ENCODE measurements around the gene ELOVL7. TPM values are rescaled to one million over a fixed set of nuclear protein-coding genes. Genes with fewer than 3 reads are reported as not detected.

ELOVL7 gene
- total RNA-seq, 1 experiment from 2014 or later: 20.0 TPM

- ChIA-PET RAD21 (ENCODE audit: low non-redundant PET in 1 of 2, low total read pairs in 2 of 2, uncharacterized antibody in 2 of 2, unreplicated experiment in 2 of 2) (no interaction called here), CTCF (no interaction called here), POLR2A (no interaction called here)
- no peak overlapping the region for H3K4me2 ChIP-seq (ENCODE audit: low read length)
- no TSS peak for BruUV-seq (replicated peaks)
- intact Hi-C loops (cut with micrococcal nuclease): no loop called here
- H3K9me2 ChIP-seq (ENCODE audit: insufficient read depth): no peaks in the 10 kb centered on the region
- no peak overlapping the region for H3K4me3 ChIP-seq (replicated peaks in 1 of 2; ENCODE audit: low read depth in 1 of 2, low read length in 2 of 2)
- H2AFZ ChIP-seq (ENCODE audit: low read depth, low read length, poor library complexity, severe bottlenecking): no peak overlapping the region
- no peak for ATAC-seq
- no peaks in the 10 kb centered on the region for H3K4me1 ChIP-seq (ENCODE audit: control insufficient read depth in 1 of 2, insufficient read depth in 2 of 2, low read length in 2 of 2)
- H3K27ac ChIP-seq (ENCODE audit: low read depth, low read length): no peak overlapping the region
- H3K79me2 ChIP-seq (ENCODE audit: insufficient read depth, low read length): peaks cover 12% of the 10 kb centered on the region
- no peaks in the 10 kb centered on the region for H4K20me1 ChIP-seq (ENCODE audit: insufficient read depth)
- DNase-seq (ENCODE audit: low read depth, low spot score): no peak
- H3K36me3 ChIP-seq (ENCODE audit: control insufficient read depth in 1 of 2, insufficient read depth in 2 of 2, low read length in 2 of 2): no peaks in the 10 kb centered on the region
- no peak overlapping the region for H3K9ac ChIP-seq (ENCODE audit: low read length)
- TF ChIP-seq ELF1 (IDR thresholded peaks at IDR 0.05; ENCODE audit: borderline replicate concordance, low read depth) (no peak), POLR2A (IDR thresholded peaks at IDR 0.05; ENCODE audit: borderline replicate concordance, extremely low read depth, insufficient read depth, insufficient read length) (no peak), EGR1 (IDR thresholded peaks at IDR 0.05; ENCODE audit: low read depth) (no peak), EZH2phosphoT487 (IDR thresholded peaks at IDR 0.05; ENCODE audit: borderline replicate concordance) (no peak), TCF7L2 (IDR thresholded peaks at IDR 0.05; ENCODE audit: borderline replicate concordance, extremely low read depth, insufficient read depth, insufficient read length) (no peak), SP1 (IDR thresholded peaks at IDR 0.05; ENCODE audit: low read depth) (no peak), POLR2AphosphoS5 (IDR thresholded peaks at IDR 0.05; ENCODE audit: low read depth, low read length) (no peak), FOSL1 (IDR thresholded peaks at IDR 0.05; ENCODE audit: low read depth) (no peak), ZNF274 (IDR thresholded peaks at IDR 0.05; ENCODE audit: low read depth, low read length) (no peak), SRF (IDR thresholded peaks at IDR 0.05; ENCODE audit: low read depth) (no peak)
- TF ChIP-seq, protein P1, sequence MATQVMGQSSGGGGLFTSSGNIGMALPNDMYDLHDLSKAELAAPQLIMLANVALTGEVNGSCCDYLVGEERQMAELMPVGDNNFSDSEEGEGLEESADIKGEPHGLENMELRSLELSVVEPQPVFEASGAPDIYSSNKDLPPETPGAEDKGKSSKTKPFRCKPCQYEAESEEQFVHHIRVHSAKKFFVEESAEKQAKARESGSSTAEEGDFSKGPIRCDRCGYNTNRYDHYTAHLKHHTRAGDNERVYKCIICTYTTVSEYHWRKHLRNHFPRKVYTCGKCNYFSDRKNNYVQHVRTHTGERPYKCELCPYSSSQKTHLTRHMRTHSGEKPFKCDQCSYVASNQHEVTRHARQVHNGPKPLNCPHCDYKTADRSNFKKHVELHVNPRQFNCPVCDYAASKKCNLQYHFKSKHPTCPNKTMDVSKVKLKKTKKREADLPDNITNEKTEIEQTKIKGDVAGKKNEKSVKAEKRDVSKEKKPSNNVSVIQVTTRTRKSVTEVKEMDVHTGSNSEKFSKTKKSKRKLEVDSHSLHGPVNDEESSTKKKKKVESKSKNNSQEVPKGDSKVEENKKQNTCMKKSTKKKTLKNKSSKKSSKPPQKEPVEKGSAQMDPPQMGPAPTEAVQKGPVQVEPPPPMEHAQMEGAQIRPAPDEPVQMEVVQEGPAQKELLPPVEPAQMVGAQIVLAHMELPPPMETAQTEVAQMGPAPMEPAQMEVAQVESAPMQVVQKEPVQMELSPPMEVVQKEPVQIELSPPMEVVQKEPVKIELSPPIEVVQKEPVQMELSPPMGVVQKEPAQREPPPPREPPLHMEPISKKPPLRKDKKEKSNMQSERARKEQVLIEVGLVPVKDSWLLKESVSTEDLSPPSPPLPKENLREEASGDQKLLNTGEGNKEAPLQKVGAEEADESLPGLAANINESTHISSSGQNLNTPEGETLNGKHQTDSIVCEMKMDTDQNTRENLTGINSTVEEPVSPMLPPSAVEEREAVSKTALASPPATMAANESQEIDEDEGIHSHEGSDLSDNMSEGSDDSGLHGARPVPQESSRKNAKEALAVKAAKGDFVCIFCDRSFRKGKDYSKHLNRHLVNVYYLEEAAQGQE (IDR thresholded peaks at IDR 0.05; ENCODE audit: low read depth): no peak
- TF ChIP-seq, protein P2, sequence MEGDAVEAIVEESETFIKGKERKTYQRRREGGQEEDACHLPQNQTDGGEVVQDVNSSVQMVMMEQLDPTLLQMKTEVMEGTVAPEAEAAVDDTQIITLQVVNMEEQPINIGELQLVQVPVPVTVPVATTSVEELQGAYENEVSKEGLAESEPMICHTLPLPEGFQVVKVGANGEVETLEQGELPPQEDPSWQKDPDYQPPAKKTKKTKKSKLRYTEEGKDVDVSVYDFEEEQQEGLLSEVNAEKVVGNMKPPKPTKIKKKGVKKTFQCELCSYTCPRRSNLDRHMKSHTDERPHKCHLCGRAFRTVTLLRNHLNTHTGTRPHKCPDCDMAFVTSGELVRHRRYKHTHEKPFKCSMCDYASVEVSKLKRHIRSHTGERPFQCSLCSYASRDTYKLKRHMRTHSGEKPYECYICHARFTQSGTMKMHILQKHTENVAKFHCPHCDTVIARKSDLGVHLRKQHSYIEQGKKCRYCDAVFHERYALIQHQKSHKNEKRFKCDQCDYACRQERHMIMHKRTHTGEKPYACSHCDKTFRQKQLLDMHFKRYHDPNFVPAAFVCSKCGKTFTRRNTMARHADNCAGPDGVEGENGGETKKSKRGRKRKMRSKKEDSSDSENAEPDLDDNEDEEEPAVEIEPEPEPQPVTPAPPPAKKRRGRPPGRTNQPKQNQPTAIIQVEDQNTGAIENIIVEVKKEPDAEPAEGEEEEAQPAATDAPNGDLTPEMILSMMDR (IDR thresholded peaks at IDR 0.05 in 2 of 3, conservative IDR thresholded peaks at IDR 0.05 in 1 of 3; ENCODE audit: borderline replicate concordance in 1 of 3, insufficient read depth in 1 of 3, low read depth in 2 of 3, low read length in 2 of 3): no peak
- TF ChIP-seq, protein P3, sequence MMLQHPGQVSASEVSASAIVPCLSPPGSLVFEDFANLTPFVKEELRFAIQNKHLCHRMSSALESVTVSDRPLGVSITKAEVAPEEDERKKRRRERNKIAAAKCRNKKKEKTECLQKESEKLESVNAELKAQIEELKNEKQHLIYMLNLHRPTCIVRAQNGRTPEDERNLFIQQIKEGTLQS (IDR thresholded peaks at IDR 0.05): no peak
- H3K27me3 ChIP-seq (ENCODE audit: insufficient read depth, low read length): no peaks in the 10 kb centered on the region
- H3K9me3 ChIP-seq (ENCODE audit: control insufficient read depth in 1 of 2, insufficient read depth in 1 of 2, low read depth in 1 of 2, low read length in 2 of 2): no peaks in the 10 kb centered on the region
These were observed 17.4 kb downstream of the ELOVL7 start for GRCh38 chr5:60826653-60827052.
